GM19035 (cell line): ENCODE results near the gene JUNB.
"Not testable (repeated sequence)": the region's sequence is repeated elsewhere in the genome, so short reads cannot be mapped to it uniquely, and the experiment has no call there.

Experiments used
- ATAC-seq: cut with Tn5 transposase; IDR thresholded peaks from one replicate; pipeline ENCODE4 v1.9.1; 2021; ENCODE audit not compliant: unreplicated experiment

The JUNB gene

DNA sequence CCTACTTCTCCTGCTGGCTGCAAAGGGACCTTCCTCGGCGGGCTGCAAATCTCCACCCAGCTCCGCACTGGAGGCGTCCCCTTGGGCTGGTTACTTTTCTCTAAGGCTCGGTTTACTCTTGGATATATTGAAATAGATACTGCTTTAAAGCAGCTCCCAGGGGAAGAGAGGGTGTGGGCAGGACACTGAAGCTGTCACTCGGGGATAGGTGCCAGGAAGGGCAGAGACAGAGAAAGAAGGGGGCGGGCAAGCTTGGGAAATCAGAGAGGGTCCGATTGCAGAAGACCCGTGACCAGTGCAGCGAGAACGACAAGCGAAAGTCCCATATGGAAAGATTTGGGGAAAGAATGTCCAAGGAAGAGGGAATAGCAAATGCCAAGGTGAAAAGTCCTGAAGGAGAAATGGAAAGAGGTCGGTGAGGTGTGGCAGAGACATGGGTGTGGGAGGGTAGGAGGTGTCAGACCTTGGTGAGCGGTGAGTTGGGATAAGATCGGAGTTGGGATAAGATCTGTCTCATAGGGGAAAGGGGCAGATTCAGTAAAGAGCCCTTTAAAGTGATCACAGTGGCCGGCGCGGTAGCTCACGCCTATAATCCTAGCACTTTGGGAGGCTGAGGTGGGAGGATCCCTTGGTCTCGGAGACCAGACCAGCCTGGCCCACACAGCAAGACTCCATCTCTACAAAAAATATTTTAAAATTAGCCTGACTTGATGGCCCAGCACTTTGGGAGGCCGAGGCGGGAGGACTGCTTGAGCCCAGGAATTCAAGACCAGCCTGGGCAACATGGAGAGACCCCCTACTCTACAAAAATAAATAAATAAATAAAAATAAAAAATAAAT, 11.2 kb downstream of the JUNB start:
- no peak for ATAC-seq

DNA sequence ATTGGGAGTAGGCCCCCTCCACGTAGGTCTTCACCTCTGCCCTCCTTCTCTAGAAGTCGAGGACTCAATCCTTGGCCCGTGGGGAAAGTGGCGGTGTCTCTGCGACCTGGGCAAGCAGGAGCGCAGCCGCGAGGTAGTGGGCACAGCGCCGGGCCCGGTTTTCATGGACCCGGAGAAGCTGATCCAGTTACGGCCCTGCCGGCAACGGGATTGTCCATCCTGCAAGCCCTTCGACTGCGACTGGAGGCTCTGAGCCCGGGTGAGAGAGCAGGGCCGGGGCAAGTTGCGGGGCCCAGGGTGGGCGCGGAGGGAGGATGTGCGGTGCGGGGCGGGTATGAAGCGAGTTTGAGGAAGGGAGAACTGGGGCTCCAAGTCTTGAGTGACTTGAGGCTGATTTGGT, 12.8 kb downstream of the JUNB start:
- ATAC-seq = no peak

DNA sequence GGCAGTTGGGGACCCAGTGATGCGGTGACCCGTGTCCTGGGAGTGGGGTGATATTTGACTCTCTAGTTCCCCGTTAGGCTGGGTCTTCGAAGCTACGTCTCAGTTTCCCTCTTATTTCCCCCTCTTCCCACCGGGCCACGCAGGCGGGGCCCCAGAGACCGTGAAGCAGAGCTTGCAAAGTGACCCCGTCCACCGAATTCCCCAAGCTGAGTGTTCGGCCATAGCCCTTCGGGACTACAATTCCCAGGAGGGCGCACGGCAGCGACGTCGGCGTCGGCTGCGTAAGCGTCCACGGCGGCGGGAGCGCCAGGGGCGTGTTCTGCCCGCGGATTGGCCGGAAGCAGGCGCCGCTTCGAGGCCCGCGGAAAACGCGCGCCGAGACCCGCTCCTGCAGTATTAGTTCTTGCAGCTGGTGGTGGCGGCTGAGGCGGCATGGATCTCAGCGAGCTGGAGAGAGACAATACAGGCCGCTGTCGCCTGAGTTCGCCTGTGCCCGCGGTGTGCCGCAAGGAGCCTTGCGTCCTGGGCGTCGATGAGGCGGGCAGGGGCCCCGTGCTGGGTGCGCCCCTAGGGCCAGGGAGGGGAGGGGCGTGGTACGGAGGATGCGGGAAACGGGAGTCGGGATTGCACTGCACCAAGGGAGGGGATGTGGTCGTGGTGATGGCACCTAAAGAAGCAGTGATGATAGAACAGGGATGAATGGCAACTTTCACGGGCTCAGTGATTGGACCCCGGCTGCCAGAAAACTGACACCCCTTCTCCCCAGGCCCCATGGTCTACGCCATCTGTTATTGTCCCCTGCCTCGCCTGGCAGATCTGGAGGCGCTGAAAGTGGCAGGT, 15.2 kb downstream of the JUNB start, which contains the start of gene RNASEH2A:
RNASEH2A (plus strand) TSS at position 343 of the 840 bp plus-strand sequence; CDS start at position 433, 90 bp downstream.
- peak; percentile 77 for ATAC-seq

DNA sequence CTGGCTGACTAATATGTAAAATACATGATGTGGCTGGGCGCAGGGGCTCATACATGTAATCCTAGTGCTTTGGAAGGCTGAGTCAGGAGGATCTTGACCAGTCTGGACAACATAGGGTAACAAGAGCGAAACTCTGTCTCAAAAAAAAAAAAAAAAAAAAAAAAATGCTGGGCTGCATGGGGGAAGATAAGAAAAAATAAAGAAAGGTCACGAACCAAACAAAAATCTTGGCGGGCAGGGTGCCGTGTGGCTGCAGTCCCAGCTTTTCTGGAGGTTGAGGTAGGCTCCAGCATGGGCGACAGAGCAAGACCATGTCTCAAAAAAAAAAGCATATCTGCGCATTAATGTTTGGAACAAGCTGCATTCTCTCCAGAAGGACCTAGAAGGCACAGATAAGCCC, 23.8 kb downstream of the JUNB start:
- ATAC-seq = no peak

DNA sequence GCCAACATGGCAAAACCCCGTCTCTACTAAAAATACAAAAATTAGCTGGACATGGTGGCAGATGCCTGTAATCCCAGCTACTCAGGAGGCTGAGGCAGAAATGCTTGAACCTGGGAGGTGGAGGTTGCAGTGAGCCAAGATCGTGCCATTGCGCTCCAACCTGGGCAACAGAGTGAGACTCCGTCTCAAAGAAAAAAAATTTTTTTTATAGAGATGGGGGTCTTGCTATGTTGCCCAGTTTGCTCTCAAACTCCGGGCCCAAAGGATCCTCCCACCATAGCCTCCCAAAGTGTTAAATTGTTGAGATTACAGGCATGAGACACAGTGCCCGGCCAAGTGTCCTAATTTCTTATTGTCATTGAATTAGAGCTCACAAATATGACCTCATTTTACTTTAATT, 25.9 kb downstream of the JUNB start:
- ATAC-seq = not testable (repeated sequence)

DNA sequence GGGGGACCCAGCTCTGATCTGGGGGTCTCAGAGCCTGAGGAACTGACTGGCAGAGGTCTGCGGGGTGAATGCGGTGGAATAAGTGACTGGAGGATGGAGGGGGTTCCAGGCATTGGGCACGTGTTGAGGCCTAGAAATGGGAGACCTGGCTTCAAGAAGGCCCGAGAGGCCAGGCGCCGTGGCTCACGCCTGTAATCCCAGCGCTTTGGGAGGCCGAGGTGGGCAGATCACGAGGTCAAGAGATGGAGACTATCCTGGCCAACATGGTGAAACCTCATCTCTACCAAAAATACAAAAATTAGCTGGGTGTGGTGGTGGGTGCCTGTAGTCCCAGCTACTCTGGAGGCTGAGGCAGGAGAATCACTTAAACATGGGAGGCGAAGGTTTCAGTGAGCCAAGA, 26.5 kb downstream of the JUNB start:
- not testable (repeated sequence) for ATAC-seq

DNA sequence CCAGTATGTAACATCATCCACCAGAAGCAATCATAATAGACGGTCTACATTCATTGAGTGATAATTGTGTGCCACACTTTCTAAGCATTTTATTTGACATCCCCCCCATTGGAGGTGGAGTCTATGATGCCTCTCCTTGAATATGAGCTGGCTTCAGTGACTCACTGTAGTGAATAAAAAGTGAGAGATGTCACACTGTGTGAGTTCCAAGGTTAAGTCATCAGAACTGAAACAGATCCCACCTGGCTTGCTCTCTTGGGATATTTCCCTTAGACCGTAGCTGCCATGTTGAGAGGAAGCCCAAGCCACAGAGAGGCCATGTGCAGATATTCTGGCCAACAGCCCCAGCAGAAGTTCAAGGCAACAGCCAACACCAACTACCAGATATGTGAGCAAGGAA, 30.5 kb downstream of the JUNB start:
- no peak for ATAC-seq

DNA sequence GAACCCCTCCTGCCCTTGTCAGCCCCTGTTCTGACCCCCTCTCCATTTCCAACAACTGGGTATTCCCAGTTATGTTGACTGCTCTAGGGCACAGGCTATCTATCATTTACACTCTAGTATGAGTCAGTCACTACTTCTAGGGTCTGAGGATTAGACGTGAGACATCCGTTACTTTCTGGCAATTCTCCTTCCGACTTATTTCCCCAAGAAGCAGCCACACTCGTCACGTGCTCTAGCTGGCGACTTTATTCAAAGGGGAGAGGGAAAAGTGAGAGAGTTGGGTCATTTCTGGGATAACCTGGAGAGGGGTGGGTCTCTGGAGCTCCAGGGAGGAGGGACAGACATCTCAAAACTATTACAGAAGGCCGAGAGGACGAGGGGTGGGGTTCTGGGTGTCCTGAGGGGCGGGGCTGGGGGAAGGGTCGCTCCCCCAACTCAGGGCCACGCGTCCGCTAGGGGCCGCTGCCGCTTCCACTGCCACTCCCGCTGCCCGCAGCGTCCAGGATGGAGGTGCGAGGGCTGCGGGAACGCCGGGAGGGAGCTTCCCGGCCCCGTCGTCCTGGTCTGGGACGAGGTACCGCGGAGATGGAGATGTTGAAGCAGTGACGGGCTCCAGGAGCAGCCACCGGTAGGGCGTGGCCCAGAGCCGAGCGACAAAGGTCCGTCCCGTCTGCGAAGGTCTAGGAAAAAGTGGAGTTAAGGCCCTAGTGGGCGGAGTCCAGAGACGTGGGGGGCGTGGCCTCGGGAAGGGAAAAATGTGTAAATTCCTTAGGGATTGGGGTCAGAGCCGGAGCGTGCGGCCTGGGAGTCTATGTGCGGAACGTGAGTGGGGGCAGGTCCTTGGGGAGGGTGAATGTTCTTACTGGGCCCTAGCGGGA, 34.2 kb downstream of the JUNB start:
- ATAC-seq = no peak

DNA sequence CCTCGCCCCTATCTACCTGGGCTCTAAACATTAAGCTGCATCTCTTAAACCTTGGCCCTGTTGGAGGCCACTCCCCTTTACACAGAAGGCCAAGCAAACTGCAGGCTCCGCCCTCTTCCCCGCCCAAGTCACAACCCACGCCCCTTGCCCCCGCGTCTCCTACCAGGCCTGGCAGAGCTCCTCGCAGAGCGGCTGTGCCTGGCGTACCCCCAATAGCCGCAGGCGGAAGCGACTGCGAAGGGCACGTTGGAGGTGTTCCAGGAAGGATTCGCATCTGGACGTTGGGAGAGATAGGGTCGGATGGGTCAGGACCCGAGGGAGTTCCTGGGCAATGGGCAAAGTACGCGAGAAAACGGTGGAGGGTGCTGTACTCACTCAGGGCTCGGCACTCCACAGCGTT, 37.2 kb downstream of the JUNB start:
- no peak for ATAC-seq

DNA sequence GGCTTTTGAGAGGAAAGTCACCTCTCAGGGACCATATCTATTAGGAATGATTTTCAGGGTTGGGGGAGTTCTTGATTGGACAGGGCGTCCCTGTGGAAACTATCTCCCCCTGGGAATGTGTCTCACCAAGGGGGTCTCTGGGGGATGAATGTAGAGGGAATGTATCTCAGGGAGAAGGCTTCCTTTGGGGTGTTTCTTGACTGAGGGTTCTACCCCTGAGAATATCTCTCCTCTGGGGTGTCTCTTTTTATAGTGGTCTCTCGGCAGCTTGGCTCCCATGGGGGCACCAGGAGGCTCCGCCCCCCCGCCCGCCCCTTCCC, 42.1 kb downstream of the JUNB start:
- ATAC-seq = no peak

DNA sequence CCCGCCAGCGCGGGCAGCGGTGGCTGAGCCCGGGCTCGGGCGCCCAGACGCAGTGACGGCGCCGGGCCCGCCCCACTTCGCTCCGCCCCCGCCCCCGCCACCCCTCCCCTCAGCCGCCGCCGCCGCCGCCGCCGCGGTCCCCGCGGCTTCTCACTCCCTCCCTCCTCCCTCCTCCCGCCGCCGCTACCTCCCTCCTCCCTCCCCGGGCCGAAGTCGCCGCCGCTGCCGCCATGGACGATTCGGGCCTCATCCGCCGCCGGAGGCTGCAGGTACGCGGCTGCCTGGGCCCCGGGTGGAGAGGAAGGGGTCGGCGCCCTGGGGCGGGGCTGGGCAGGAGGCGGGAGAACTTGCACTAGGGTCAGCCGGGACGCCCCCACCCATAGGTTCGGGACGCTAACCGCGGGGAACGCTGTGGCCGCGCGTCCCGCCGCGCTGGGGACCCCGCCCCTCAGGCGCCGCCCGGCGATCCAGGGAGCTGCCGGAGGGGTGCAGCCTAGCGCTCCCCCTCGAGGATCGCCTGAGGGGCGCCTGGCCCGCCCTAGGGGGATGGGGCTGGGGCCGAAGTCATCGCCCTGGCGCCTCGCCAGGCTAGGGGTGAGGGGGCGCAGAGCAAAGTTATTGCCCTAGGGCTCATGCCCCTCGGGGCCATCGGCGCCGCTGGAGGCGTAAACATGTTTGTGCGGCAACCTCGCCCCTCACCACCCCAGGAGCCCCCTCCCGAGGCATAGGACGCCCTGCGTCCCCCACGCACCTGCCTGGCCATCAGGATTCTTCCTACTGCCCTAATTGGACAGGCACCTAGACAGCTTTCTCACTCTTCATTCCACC, 42.7 kb downstream of the JUNB start:
- ATAC-seq = no peak

DNA sequence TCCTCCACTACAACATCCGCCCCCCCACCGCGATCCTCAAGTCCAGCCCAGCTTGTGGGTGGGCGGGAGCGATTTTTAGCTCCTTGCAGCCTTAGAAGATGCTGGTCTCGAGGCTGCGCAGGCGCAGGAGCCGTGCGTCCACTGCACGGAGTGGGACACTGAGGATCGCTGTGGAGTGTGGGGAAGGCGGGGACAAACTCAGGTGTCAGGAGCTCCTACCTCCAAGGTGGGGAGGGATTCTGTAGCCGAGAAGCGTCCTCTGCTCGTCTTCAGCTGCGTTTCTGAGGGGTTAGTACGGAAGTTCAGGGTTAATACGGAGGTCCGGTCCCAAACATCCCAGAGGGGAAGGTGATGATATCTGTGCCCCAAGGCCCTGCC, 43.3 kb downstream of the JUNB start, which contains the start of gene RTBDN:
RTBDN (minus strand) TSS at position 14 of the 378 bp plus-strand sequence. CDS start 4,600 bp downstream, outside the sequence.
- no peak for ATAC-seq

DNA sequence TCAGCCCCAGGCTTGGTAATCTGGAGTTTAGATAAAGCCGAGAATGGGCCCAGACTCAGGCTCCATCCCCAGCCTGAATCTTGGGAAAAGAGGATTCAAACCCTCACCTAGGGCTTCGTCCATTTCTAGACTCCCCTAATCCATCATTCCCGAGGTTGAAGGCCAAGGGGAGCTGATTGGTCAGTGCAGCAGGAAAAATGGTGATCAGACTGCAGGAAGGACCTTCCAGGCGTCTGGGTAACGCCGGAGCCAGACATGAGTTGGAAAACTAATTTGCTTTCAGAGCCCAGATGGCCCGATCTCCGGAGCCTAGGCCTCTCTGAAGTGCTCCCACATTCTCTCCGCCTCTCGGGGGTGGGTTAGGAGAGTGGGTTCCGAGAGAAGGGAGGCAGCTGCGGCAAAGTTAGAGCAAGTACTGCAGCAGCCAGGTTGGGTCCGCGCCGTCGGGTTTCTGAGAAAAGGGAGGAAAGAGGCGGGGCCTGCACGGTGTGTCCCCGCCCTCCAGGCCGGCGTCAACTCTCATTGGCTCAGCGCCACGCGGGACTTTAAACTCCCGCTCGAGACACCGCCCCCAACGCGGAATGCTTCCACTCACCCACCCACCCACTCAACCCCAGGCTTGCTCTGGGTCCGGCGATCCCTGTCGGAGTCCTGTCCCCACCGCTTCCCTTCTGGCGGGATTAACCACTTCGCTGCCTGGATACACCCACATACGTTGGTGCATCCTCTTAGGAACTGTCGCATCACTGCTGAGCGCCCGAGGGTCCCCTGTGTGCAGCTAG, 43.9 kb downstream of the JUNB start:
- no peak for ATAC-seq

DNA sequence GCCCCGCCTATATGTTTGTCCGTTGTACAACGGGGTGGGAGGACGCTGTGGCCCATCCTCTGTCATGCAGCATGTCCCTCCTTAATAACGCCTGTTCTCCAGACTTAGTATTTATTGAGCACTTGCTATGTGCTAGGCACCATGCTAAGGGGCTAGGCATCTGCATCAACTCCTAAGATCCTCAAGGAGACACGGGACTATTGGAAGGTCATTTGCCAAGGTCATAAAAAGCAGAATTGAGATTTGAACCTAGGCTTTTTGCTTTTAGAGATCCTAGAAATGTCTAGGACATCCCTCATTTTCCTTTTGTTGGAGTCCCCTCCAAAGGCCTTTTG, 45.2 kb downstream of the JUNB start:
- ATAC-seq = no peak

DNA sequence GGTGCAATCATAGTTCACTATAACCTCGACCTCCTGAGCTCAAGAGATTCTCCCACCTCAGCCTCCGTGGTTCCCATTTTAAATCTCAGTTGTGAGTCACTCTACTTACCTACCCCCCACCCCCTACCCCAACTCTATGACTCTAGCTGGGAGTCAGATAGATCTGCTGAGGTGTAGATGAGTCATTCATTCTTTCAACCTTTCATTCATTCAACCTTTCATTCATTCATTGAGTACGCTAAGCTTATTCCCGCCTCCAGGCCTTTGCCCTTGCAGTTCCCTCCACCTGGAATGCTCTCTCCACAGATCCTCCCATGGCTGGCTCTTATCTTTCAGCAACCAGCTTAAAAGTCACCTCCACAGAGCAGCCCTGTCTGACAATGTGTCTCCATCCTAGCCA, 45.9 kb downstream of the JUNB start:
- no peak for ATAC-seq

DNA sequence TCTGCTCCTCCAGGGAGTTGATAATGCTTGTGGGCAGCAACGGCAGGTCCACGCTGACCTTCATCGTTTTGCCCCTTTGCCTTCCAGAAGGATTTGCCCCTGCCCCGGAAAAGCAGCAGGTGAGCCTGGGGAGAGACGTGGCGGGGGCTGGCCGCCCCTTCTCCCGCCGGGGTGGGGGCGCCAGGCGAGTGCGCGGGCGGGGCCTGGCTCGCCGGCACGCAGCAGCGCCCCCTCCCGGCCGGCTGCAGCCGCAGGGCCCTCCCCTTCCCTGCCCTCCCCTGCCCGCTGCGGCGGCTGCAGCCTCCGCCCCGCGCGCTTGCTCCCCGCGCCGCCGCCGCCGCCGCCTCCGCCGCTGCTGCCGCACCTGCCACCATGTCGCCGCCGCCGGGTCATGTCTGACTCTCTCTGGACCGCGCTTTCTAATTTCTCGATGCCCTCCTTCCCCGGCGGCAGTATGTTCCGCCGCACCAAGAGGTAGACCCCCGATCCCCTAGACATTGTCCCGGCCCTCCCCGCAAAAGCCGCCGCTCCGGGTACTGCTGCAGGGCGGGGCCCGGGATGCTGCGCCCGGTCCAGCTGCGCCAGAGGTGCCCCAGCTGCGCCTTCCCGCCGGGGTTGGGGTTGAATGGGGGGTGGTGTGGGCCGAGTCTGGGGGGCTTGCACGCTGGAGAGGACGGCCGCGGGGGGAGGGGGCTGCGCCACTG, 47.0 kb downstream of the JUNB start, which contains the start of gene MAST1:
MAST1 (plus strand) TSS at position 334 of the 704 bp plus-strand sequence; CDS start at position 392, 58 bp downstream.
- no peak for ATAC-seq

DNA sequence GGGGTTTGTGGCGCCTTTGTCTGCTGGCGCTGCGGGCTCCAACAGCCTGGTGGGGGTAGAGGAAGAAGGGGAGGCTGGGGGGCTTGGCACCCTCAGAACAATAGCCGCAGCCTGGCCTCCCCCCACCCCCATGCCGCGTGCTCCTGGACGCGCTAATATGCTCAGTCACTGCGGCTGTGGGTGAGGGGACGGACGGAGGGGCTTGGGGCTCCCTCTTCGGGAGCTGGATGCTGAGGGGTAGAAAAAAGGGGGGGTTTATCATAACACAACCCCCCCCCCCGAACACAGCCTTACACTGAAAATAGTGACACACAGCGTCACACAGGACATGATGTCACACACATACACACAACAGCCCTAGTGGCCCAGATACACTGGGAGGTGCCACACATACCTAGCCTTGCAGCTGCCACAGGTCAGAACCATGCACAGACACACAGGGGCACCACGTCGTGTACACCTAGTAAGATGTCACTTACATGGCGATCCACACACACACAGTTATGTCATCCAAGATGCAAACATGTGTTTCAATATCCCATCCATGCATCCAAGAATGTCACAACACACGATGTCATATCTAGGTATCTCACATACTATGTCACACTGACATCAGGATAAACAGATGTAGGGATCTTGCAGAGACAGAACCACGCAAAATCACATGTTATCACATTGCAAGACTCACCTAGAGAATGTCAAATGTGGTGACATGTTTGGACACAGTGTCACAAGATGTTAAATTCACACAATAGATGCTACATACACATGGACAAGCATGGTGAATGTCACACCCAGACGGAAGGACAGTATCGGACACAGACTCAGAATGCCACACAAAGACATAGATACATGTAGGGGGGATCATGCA, 47.8 kb downstream of the JUNB start:
- ATAC-seq = no peak
